HepG2 (cell line): ENCODE results near the gene EARS2. TPM values are rescaled to one million over a fixed set of nuclear protein-coding genes. Genes with fewer than 3 reads are reported as not detected.

ENCODE experiments used
- ATF1 ChIP-seq: IDR thresholded peaks from 2 replicates; pipeline ENCODE4 v1.6.1; 2016; ENCODE audit warnings: mild to moderate bottlenecking, control low read depth
- ELF1 ChIP-seq: sonication (generic); formaldehyde crosslinking; IDR thresholded peaks from 2 replicates; pipeline ENCODE4 v1.4.0; 2020; ENCODE audit warnings: missing genetic modification reagents
- MEIS2 ChIP-seq: sonication (generic); formaldehyde crosslinking; IDR thresholded peaks from 2 replicates; pipeline ENCODE4 v1.9.0; 2021; ENCODE audit warnings: mild to moderate bottlenecking, missing genetic modification reagents
- MXD1 ChIP-seq: sonication (generic); formaldehyde crosslinking; IDR thresholded peaks from 2 replicates; pipeline ENCODE4 v1.4.0; 2020; ENCODE audit warnings: mild to moderate bottlenecking, missing genetic modification reagents
- TCF12 ChIP-seq, 2 experiments: fragments of 450-650 bp in 1 of 2; sonication (generic) in 1 of 2; formaldehyde crosslinking in 1 of 2; IDR thresholded peaks; 2 replicates each; pipeline versions ENCODE4 v1.6.1 to v1.8.0; 2017 to 2022; ENCODE audit warnings: antibody characterized with exemption in 1 of 2, mild to moderate bottlenecking in 1 of 2, missing genetic modification reagents in 1 of 2, moderate library complexity in 1 of 2
- TEAD3 ChIP-seq: optimal IDR thresholded peaks from 2 replicates; pipeline ENCODE3; 2016; ENCODE audit warnings: borderline replicate concordance
- ZBTB34 ChIP-seq: sonication (generic); formaldehyde crosslinking; IDR thresholded peaks from 2 replicates; pipeline ENCODE4 v1.8.0; 2022; ENCODE audit warnings: mild to moderate bottlenecking, missing genetic modification reagents
- ZBTB43 ChIP-seq: sonication (generic); formaldehyde crosslinking; conservative IDR thresholded peaks from 2 replicates; pipeline ENCODE4 v1.4.0; 2020; ENCODE audit warnings: missing genetic modification reagents
- ZNF34 ChIP-seq: sonication (generic); formaldehyde crosslinking; IDR thresholded peaks from 2 replicates; pipeline ENCODE4 v1.4.0; 2020; ENCODE audit warnings: mild to moderate bottlenecking, missing genetic modification reagents, borderline replicate concordance
- polyA plus RNA-seq, 8 experiments: library from polyadenylated mRNA; depleted of rRNA in 3 of 8; stranded (reverse) in 7 of 8; unstranded in 1 of 8; fragments of >200 nt; fragmentation: Illumina TruSeq in 4 of 8; extraction: Trizol in 4 of 8; gene quantifications; 2 replicates each; pipeline versions ENCODE4 v1.2.1 to v1.2.3, GENCODE V29; 2011 to 2016; ENCODE audit warnings: low read depth in 4 of 8, missing spikeins in 1 of 8, mixed read lengths in 1 of 8; ENCODE audit not compliant: insufficient read depth in 1 of 8
- total RNA-seq, 5 experiments: library from RNA; depleted of rRNA; stranded (reverse); fragments of >200 nt; fragmentation: Illumina TruSeq; extraction: Trizol; gene quantifications; 2 replicates each; pipeline ENCODE4 v1.2.3, GENCODE V29; 2016; ENCODE audit warnings: low read depth in 1 of 5
- TF ChIP-seq, protein P1 (sequence below): IDR thresholded peaks from 2 replicates; pipeline ENCODE4 v1.6.1; 2016; ENCODE audit warnings: missing compliant biosample characterization, missing genetic modification reagents, borderline replicate concordance
- TF ChIP-seq, protein P2 (sequence below): sonication (generic); formaldehyde crosslinking; IDR thresholded peaks from 2 replicates; pipeline ENCODE4 v1.4.0; 2020; ENCODE audit warnings: mild to moderate bottlenecking, missing genetic modification reagents
- TF ChIP-seq, protein P3 (sequence below): sonication (generic); formaldehyde crosslinking; IDR thresholded peaks from 2 replicates; pipeline ENCODE4 v1.8.0; 2022; ENCODE audit warnings: missing genetic modification reagents, mild to moderate bottlenecking, inconsistent platforms, borderline replicate concordance
- TF ChIP-seq, protein P4 (sequence below): sonication (generic); formaldehyde crosslinking; IDR thresholded peaks from 2 replicates; pipeline ENCODE4 v1.8.1; 2022; ENCODE audit warnings: low read depth, mild to moderate bottlenecking, missing genetic modification reagents

EARS2 gene
- total and polyA plus RNA-seq, 2 of the 13 experiments (the other 11 are each of a cell fraction or from before 2014, with no cell fraction given) = 49.4 to 80.4 TPM

GRCh38 chr16:23510164-23510914 lies 46.8 kb downstream of the EARS2 start, which contains the start of gene GGA2 (continued):
- TF ChIP-seq, protein P1, sequence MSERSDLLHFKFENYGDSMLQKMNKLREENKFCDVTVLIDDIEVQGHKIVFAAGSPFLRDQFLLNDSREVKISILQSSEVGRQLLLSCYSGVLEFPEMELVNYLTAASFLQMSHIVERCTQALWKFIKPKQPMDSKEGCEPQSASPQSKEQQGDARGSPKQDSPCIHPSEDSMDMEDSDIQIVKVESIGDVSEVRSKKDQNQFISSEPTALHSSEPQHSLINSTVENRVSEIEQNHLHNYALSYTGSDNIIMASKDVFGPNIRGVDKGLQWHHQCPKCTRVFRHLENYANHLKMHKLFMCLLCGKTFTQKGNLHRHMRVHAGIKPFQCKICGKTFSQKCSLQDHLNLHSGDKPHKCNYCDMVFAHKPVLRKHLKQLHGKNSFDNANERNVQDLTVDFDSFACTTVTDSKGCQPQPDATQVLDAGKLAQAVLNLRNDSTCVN (CRISPR knock-in tag) = peak; percentile 81
- peak; percentile 78 for TF ChIP-seq TEAD3
- TF ChIP-seq, protein P2, sequence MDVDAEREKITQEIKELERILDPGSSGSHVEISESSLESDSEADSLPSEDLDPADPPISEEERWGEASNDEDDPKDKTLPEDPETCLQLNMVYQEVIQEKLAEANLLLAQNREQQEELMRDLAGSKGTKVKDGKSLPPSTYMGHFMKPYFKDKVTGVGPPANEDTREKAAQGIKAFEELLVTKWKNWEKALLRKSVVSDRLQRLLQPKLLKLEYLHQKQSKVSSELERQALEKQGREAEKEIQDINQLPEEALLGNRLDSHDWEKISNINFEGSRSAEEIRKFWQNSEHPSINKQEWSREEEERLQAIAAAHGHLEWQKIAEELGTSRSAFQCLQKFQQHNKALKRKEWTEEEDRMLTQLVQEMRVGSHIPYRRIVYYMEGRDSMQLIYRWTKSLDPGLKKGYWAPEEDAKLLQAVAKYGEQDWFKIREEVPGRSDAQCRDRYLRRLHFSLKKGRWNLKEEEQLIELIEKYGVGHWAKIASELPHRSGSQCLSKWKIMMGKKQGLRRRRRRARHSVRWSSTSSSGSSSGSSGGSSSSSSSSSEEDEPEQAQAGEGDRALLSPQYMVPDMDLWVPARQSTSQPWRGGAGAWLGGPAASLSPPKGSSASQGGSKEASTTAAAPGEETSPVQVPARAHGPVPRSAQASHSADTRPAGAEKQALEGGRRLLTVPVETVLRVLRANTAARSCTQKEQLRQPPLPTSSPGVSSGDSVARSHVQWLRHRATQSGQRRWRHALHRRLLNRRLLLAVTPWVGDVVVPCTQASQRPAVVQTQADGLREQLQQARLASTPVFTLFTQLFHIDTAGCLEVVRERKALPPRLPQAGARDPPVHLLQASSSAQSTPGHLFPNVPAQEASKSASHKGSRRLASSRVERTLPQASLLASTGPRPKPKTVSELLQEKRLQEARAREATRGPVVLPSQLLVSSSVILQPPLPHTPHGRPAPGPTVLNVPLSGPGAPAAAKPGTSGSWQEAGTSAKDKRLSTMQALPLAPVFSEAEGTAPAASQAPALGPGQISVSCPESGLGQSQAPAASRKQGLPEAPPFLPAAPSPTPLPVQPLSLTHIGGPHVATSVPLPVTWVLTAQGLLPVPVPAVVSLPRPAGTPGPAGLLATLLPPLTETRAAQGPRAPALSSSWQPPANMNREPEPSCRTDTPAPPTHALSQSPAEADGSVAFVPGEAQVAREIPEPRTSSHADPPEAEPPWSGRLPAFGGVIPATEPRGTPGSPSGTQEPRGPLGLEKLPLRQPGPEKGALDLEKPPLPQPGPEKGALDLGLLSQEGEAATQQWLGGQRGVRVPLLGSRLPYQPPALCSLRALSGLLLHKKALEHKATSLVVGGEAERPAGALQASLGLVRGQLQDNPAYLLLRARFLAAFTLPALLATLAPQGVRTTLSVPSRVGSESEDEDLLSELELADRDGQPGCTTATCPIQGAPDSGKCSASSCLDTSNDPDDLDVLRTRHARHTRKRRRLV = no peak
- TF ChIP-seq ZBTB34 (CRISPR knock-in tag) = peak; percentile 79; the same call in 1 of the 2 replicates
- no peak for TF ChIP-seq ATF1 (CRISPR knock-in tag)
- TF ChIP-seq, protein P3, sequence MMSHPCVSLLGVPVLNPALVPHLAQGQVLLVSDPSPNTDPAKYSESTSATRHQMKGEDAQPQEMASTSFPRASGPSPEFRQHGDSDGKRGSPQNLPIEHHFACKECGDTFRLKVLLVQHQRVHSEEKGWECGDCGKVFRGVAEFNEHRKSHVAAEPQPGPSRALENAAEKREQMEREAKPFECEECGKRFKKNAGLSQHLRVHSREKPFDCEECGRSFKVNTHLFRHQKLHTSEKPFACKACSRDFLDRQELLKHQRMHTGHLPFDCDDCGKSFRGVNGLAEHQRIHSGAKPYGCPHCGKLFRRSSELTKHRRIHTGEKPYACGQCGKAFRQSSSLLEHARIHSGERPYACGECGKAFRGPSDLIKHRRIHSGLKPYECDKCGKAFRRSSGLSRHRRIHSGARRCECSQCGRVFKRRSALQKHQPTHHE (CRISPR knock-in tag) = peak; percentile 93
- peak; percentile 92 for TF ChIP-seq ZBTB43 (CRISPR knock-in tag)
- TF ChIP-seq, protein P4, sequence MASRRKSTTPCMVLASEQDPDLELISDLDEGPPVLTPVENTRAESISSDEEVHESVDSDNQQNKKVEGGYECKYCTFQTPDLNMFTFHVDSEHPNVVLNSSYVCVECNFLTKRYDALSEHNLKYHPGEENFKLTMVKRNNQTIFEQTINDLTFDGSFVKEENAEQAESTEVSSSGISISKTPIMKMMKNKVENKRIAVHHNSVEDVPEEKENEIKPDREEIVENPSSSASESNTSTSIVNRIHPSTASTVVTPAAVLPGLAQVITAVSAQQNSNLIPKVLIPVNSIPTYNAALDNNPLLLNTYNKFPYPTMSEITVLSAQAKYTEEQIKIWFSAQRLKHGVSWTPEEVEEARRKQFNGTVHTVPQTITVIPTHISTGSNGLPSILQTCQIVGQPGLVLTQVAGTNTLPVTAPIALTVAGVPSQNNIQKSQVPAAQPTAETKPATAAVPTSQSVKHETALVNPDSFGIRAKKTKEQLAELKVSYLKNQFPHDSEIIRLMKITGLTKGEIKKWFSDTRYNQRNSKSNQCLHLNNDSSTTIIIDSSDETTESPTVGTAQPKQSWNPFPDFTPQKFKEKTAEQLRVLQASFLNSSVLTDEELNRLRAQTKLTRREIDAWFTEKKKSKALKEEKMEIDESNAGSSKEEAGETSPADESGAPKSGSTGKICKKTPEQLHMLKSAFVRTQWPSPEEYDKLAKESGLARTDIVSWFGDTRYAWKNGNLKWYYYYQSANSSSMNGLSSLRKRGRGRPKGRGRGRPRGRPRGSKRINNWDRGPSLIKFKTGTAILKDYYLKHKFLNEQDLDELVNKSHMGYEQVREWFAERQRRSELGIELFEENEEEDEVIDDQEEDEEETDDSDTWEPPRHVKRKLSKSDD (CRISPR knock-in tag) = peak; percentile 72; the same call in 1 of the 2 replicates
- TF ChIP-seq MEIS2 (CRISPR knock-in tag) = peak; percentile 98
- peak; percentile 78; the same call in 1 of the 2 replicates for TF ChIP-seq ZNF34 (CRISPR knock-in tag)
- peak; percentile 92 for TF ChIP-seq MXD1 (CRISPR knock-in tag)
- TF ChIP-seq TCF12 (IDR thresholded peaks at IDR 0.05) = no peak
- TF ChIP-seq TCF12 (CRISPR knock-in tag; IDR thresholded peaks at IDR 0.05) = peak; percentile 96
- TF ChIP-seq ELF1 (CRISPR knock-in tag) = no peak
